ENCODE data around the gene LRRFIP1.

LRRFIP1 gene

GRCh38 chr2:237752761-237753165 lies 125.4 kb downstream of the LRRFIP1 start:
- DNase-seq (ENCODE audit: low read depth in 2 of 2), result no peak
- H3K4me3 ChIP-seq (replicated peaks in 1 of 2; ENCODE audit: low read depth in 2 of 2, low read length in 2 of 2), result no peak overlapping the region
- no peak for TF ChIP-seq CTCF (IDR thresholded peaks at IDR 0.05; ENCODE audit: low read depth, low read length)

- no peak for TF ChIP-seq CTCF (IDR thresholded peaks at IDR 0.05; ENCODE audit: low read depth, low read length)
- no peak overlapping the region for H3K4me3 ChIP-seq (replicated peaks in 1 of 2; ENCODE audit: low read depth in 2 of 2, low read length in 2 of 2)
- peak in 1 of 2 donors; percentile 23 for DNase-seq (ENCODE audit: low read depth in 2 of 2)
Measured at GRCh38 chr2:237754182-237754581, 126.8 kb downstream of the LRRFIP1 start.

GRCh38 chr2:237754626-237755248 lies 127.3 kb downstream of the LRRFIP1 start:
- DNase-seq (ENCODE audit: low read depth in 2 of 2), result no peak
- no peak for TF ChIP-seq CTCF (IDR thresholded peaks at IDR 0.05; ENCODE audit: low read depth, low read length)
- H3K4me3 ChIP-seq (replicated peaks in 1 of 2; ENCODE audit: low read depth in 2 of 2, low read length in 2 of 2), result no peak overlapping the region

- no peak for TF ChIP-seq CTCF (IDR thresholded peaks at IDR 0.05; ENCODE audit: low read depth, low read length)
- DNase-seq (ENCODE audit: low read depth in 2 of 2), result no peak
- H3K4me3 ChIP-seq (replicated peaks in 1 of 2; ENCODE audit: low read depth in 2 of 2, low read length in 2 of 2), result no peak overlapping the region
Measured at GRCh38 chr2:237757616-237758015, 130.2 kb downstream of the LRRFIP1 start.

GRCh38 chr2:237758185-237758584 lies 130.8 kb downstream of the LRRFIP1 start:
- TF ChIP-seq CTCF (IDR thresholded peaks at IDR 0.05; ENCODE audit: low read depth, low read length), result no peak
- no peak overlapping the region for H3K4me3 ChIP-seq (replicated peaks in 1 of 2; ENCODE audit: low read depth in 2 of 2, low read length in 2 of 2)
- no peak for DNase-seq (ENCODE audit: low read depth in 2 of 2)

- no peak overlapping the region for H3K4me3 ChIP-seq (replicated peaks in 1 of 2; ENCODE audit: low read depth in 2 of 2, low read length in 2 of 2)
- no peak for TF ChIP-seq CTCF (IDR thresholded peaks at IDR 0.05; ENCODE audit: low read depth, low read length)
- DNase-seq (ENCODE audit: low read depth in 2 of 2), result no peak
Measured at GRCh38 chr2:237759176-237759575, 131.8 kb downstream of the LRRFIP1 start.

All from cardiac fibroblast (primary cell).